Measurements from ENCODE around the gene BAIAP2.

BAIAP2 gene

GRCh38 chr17:81002409-81003361 lies 32.3 kb upstream of the BAIAP2 start:
- TF ChIP-seq CTCF (conservative IDR thresholded peaks at IDR 0.05; ENCODE audit: low read depth, low read length), result no peak
- no peak overlapping the region for H3K4me3 ChIP-seq (ENCODE audit: low read depth, low read length)
- DNase-seq (ENCODE audit: low read depth), result peak; percentile 44

GRCh38 chr17:81003711-81004475 lies 31.1 kb upstream of the BAIAP2 start:
- peak; percentile 25 for DNase-seq (ENCODE audit: low read depth)
- H3K4me3 ChIP-seq (ENCODE audit: low read depth, low read length), result peak overlapping the region; percentile 17
- TF ChIP-seq CTCF (conservative IDR thresholded peaks at IDR 0.05; ENCODE audit: low read depth, low read length), result no peak

- H3K4me3 ChIP-seq (ENCODE audit: low read depth, low read length), result no peak overlapping the region
- no peak for TF ChIP-seq CTCF (conservative IDR thresholded peaks at IDR 0.05; ENCODE audit: low read depth, low read length)
- no peak for DNase-seq (ENCODE audit: low read depth)
Observed at GRCh38 chr17:81006891-81007290, 28.1 kb upstream of the BAIAP2 start.

GRCh38 chr17:81008140-81008539 lies 26.8 kb upstream of the BAIAP2 start:
- no peak for DNase-seq (ENCODE audit: low read depth)
- no peak for TF ChIP-seq CTCF (conservative IDR thresholded peaks at IDR 0.05; ENCODE audit: low read depth, low read length)

GRCh38 chr17:81009136-81009535 lies 25.8 kb upstream of the BAIAP2 start:
- no peak for DNase-seq (ENCODE audit: low read depth)
- H3K4me3 ChIP-seq (ENCODE audit: low read depth, low read length), result no peak overlapping the region
- TF ChIP-seq CTCF (conservative IDR thresholded peaks at IDR 0.05; ENCODE audit: low read depth, low read length), result no peak

More at GRCh38 chr17:81008140-81008539, 26.8 kb upstream of the BAIAP2 start:
- H3K4me3 ChIP-seq (ENCODE audit: low read depth, low read length), result no peak overlapping the region

- no peak for DNase-seq (ENCODE audit: low read depth)
- no peak overlapping the region for H3K4me3 ChIP-seq (ENCODE audit: low read depth, low read length)
- TF ChIP-seq CTCF (conservative IDR thresholded peaks at IDR 0.05; ENCODE audit: low read depth, low read length), result no peak
Observed at GRCh38 chr17:81010935-81011334, 24.0 kb upstream of the BAIAP2 start.

All from choroid plexus epithelial cell (primary cell).